K562 (cell line): Measurements from ENCODE around the gene SLC10A1. TPM values are rescaled to one million over a fixed set of nuclear protein-coding genes. Genes with fewer than 3 reads are reported as not detected.

Source experiments
- EHMT2 ChIP-seq: fragments of 450-650 bp; IDR thresholded peaks from 2 replicates; pipeline ENCODE4 v1.6.1; 2018; ENCODE audit warnings: antibody characterized with exemption
- HMGN3 ChIP-seq: IDR thresholded peaks from 2 replicates; pipeline ENCODE4 v1.6.1; 2011; ENCODE audit warnings: borderline replicate concordance, low read depth, mild to moderate bottlenecking, mixed read lengths, low read length; ENCODE audit not compliant: insufficient read length; ENCODE audit errors: extremely low read depth
- HNRNPL ChIP-seq: fragments of 200-400 bp; formaldehyde crosslinking; IDR thresholded peaks from 2 replicates; pipeline ENCODE4 v1.6.1; 2017; ENCODE audit warnings: low read depth, mild to moderate bottlenecking, low read length
- KAT2B ChIP-seq: IDR thresholded peaks from one replicate; pipeline ENCODE4 v1.6.1; 2012; ENCODE audit warnings: low read depth, mild to moderate bottlenecking, control low read depth, inconsistent platforms, low read length, moderate library complexity
- MCM5 ChIP-seq: fragments of 450-650 bp; IDR thresholded peaks from 2 replicates; pipeline ENCODE4 v1.6.1; 2016; ENCODE audit warnings: low read depth
- RBFOX2 ChIP-seq: fragments of 200-400 bp; formaldehyde crosslinking; IDR thresholded peaks from 2 replicates; pipeline ENCODE4 v1.6.1; 2017; ENCODE audit warnings: low read depth, mild to moderate bottlenecking, low read length, moderate library complexity
- SIN3A ChIP-seq, 2 experiments: fragments of 150-350 bp in 1 of 2; IDR thresholded peaks; 2 replicates each; pipeline ENCODE4 v1.6.1; 2011 to 2016; ENCODE audit warnings: borderline replicate concordance in 2 of 2, low read depth in 2 of 2, low read length in 2 of 2, mild to moderate bottlenecking in 2 of 2, moderate library complexity in 2 of 2; ENCODE audit not compliant: control insufficient read depth in 1 of 2
- ZNF77 ChIP-seq: fragments of 250-450 bp; sonication (Bioruptor Pico); IDR thresholded peaks from 2 replicates; pipeline ENCODE4 v1.5.0; 2020
- polyA plus RNA-seq, 8 experiments: library from polyadenylated mRNA; depleted of rRNA in 4 of 8; stranded (reverse) in 5 of 8; unstranded in 3 of 8; fragments of >200 nt; fragmentation: Nextera tagmentation in 2 of 8; fragmentation: Illumina TruSeq in 1 of 8; extraction: Ambion mirVana in 2 of 8; extraction: Trizol in 1 of 8; gene quantifications; 2 replicates each; pipeline versions ENCODE4 v1.2.1 to v1.2.3, GENCODE V29; 2011 to 2014; ENCODE audit warnings: inconsistent platforms in 1 of 8, missing spikeins in 1 of 8
- total RNA-seq, 7 experiments: library from RNA; depleted of rRNA in 6 of 7; stranded (reverse); fragments of >200 nt in 6 of 7; fragmentation: Illumina TruSeq in 2 of 7; extraction: Trizol in 2 of 7; gene quantifications; 2 replicates each; pipeline versions ENCODE4 v1.2.1 to v1.2.3, GENCODE V29; 2011 to 2021; ENCODE audit warnings: low replicate concordance in 1 of 7
- TF ChIP-seq, protein P1 (sequence below): fragments of 200-600 bp; sonication (generic); IDR thresholded peaks from one replicate; pipeline ENCODE4 v1.6.1; 2012; ENCODE audit warnings: mild to moderate bottlenecking, low read depth, low read length, inconsistent platforms
- TF ChIP-seq, protein P2 (sequence below): fragments of 200-800 bp; sonication (Bioruptor generic); IDR thresholded peaks from 2 replicates; pipeline ENCODE4 v1.6.1; 2017; ENCODE audit warnings: missing genetic modification characterization, missing compliant biosample characterization
- TF ChIP-seq, protein P3 (sequence below): fragments of 450-650 bp; IDR thresholded peaks from 2 replicates; pipeline ENCODE4 v1.6.1; 2014; ENCODE audit warnings: low read depth, mild to moderate bottlenecking, moderate library complexity, borderline replicate concordance

Gene SLC10A1
- total and polyA plus RNA-seq, 9 of the 15 experiments (the other 6 are each of a cell fraction or from before 2014, with no cell fraction given) = not detected

DNA sequence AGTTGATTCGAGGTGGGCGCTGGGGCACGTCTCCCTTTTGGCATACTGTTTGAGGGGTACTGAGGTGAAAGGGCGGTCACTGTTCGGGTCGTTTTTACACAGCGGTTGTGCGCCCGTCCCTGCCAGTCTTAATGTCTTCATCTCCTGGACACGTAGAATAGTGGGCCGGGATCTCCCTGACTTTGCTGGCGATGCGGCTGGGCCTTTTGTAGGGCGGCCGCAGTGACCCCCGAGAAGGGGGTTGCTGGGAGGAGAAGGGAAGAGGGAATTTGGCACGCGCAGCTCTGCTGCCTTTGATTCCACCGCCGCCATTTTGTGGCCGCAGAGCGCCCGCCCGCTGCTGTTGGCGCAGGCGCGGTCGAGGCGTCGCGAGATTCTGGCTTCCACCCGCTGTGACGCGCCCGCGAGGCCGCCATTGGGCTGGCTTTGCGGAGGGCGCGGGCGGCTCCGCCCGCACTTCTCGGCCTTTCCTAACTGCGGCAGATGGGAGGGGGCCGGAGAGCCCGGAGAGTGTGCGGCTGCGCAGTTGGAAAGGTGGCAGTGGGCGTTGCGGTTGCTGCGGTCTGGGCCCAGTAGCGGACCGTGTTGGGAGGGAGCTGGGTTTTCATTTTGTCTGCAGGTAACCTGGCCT, 29.6 kb downstream of the SLC10A1 start (continued):
- TF ChIP-seq, protein P1, sequence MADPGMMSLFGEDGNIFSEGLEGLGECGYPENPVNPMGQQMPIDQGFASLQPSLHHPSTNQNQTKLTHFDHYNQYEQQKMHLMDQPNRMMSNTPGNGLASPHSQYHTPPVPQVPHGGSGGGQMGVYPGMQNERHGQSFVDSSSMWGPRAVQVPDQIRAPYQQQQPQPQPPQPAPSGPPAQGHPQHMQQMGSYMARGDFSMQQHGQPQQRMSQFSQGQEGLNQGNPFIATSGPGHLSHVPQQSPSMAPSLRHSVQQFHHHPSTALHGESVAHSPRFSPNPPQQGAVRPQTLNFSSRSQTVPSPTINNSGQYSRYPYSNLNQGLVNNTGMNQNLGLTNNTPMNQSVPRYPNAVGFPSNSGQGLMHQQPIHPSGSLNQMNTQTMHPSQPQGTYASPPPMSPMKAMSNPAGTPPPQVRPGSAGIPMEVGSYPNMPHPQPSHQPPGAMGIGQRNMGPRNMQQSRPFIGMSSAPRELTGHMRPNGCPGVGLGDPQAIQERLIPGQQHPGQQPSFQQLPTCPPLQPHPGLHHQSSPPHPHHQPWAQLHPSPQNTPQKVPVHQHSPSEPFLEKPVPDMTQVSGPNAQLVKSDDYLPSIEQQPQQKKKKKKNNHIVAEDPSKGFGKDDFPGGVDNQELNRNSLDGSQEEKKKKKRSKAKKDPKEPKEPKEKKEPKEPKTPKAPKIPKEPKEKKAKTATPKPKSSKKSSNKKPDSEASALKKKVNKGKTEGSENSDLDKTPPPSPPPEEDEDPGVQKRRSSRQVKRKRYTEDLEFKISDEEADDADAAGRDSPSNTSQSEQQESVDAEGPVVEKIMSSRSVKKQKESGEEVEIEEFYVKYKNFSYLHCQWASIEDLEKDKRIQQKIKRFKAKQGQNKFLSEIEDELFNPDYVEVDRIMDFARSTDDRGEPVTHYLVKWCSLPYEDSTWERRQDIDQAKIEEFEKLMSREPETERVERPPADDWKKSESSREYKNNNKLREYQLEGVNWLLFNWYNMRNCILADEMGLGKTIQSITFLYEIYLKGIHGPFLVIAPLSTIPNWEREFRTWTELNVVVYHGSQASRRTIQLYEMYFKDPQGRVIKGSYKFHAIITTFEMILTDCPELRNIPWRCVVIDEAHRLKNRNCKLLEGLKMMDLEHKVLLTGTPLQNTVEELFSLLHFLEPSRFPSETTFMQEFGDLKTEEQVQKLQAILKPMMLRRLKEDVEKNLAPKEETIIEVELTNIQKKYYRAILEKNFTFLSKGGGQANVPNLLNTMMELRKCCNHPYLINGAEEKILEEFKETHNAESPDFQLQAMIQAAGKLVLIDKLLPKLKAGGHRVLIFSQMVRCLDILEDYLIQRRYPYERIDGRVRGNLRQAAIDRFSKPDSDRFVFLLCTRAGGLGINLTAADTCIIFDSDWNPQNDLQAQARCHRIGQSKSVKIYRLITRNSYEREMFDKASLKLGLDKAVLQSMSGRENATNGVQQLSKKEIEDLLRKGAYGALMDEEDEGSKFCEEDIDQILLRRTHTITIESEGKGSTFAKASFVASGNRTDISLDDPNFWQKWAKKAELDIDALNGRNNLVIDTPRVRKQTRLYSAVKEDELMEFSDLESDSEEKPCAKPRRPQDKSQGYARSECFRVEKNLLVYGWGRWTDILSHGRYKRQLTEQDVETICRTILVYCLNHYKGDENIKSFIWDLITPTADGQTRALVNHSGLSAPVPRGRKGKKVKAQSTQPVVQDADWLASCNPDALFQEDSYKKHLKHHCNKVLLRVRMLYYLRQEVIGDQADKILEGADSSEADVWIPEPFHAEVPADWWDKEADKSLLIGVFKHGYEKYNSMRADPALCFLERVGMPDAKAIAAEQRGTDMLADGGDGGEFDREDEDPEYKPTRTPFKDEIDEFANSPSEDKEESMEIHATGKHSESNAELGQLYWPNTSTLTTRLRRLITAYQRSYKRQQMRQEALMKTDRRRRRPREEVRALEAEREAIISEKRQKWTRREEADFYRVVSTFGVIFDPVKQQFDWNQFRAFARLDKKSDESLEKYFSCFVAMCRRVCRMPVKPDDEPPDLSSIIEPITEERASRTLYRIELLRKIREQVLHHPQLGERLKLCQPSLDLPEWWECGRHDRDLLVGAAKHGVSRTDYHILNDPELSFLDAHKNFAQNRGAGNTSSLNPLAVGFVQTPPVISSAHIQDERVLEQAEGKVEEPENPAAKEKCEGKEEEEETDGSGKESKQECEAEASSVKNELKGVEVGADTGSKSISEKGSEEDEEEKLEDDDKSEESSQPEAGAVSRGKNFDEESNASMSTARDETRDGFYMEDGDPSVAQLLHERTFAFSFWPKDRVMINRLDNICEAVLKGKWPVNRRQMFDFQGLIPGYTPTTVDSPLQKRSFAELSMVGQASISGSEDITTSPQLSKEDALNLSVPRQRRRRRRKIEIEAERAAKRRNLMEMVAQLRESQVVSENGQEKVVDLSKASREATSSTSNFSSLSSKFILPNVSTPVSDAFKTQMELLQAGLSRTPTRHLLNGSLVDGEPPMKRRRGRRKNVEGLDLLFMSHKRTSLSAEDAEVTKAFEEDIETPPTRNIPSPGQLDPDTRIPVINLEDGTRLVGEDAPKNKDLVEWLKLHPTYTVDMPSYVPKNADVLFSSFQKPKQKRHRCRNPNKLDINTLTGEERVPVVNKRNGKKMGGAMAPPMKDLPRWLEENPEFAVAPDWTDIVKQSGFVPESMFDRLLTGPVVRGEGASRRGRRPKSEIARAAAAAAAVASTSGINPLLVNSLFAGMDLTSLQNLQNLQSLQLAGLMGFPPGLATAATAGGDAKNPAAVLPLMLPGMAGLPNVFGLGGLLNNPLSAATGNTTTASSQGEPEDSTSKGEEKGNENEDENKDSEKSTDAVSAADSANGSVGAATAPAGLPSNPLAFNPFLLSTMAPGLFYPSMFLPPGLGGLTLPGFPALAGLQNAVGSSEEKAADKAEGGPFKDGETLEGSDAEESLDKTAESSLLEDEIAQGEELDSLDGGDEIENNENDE = no peak
- no peak for TF ChIP-seq KAT2B
- no peak for TF ChIP-seq EHMT2
- no peak for TF ChIP-seq MCM5
- TF ChIP-seq HNRNPL = 0 out of 2 replicates have a peak, but pooled peaks have one; percentile 46
- no peak for TF ChIP-seq ZNF77 (CRISPR knock-in tag)
- TF ChIP-seq SIN3A (IDR thresholded peaks at IDR 0.05; ENCODE audit: borderline replicate concordance in 2 of 2, control insufficient read depth in 1 of 2, low read depth in 2 of 2, low read length in 2 of 2) = peak in 1 of 2 experiments; percentile 54; a peak in 1 of 4 replicates
- TF ChIP-seq, protein P2, sequence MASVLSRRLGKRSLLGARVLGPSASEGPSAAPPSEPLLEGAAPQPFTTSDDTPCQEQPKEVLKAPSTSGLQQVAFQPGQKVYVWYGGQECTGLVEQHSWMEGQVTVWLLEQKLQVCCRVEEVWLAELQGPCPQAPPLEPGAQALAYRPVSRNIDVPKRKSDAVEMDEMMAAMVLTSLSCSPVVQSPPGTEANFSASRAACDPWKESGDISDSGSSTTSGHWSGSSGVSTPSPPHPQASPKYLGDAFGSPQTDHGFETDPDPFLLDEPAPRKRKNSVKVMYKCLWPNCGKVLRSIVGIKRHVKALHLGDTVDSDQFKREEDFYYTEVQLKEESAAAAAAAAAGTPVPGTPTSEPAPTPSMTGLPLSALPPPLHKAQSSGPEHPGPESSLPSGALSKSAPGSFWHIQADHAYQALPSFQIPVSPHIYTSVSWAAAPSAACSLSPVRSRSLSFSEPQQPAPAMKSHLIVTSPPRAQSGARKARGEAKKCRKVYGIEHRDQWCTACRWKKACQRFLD = peak; percentile 71; the same call in 1 of the 2 replicates
- peak; percentile 99 for TF ChIP-seq RBFOX2
- TF ChIP-seq, protein P3, sequence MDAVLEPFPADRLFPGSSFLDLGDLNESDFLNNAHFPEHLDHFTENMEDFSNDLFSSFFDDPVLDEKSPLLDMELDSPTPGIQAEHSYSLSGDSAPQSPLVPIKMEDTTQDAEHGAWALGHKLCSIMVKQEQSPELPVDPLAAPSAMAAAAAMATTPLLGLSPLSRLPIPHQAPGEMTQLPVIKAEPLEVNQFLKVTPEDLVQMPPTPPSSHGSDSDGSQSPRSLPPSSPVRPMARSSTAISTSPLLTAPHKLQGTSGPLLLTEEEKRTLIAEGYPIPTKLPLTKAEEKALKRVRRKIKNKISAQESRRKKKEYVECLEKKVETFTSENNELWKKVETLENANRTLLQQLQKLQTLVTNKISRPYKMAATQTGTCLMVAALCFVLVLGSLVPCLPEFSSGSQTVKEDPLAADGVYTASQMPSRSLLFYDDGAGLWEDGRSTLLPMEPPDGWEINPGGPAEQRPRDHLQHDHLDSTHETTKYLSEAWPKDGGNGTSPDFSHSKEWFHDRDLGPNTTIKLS = no peak
- peak; percentile 76 for TF ChIP-seq HMGN3
